Endothelial cell of umbilical vein (primary cell): ENCODE data around the gene AUTS2. TPM values are rescaled to one million over a fixed set of nuclear protein-coding genes. Genes with fewer than 3 reads are reported as not detected.

Source experiments
- BruUV-seq: library from RNA; stranded (reverse); fragments of 400-500 nt; replicated peaks from 2 replicates; lab custom pipeline; 2021; lab: Mats Ljungman, UMichigan
- CTCF ChIA-PET: fragments of 300-600, 350-600 bp; sonication (Branson Sonifier 250); formaldehyde crosslinking; loops from one replicate; lab custom pipeline; 2021; ENCODE audit warnings: antibody characterized with exemption, inconsistent platforms; lab: Charles Lee
- POLR2A ChIA-PET: fragments of 300-600, 350-600 bp; sonication (Branson Sonifier 250); formaldehyde crosslinking; loops from one replicate; lab custom pipeline; 2021; ENCODE audit warnings: antibody characterized with exemption, inconsistent platforms; lab: Charles Lee
- DNase-seq: peaks from one replicate; pipeline ENCODE4 v3.0.0-alpha.2; 2011; ENCODE audit warnings: low read depth, low spot score
- FAIRE-seq: peaks from 2 replicates; lab custom pipeline; 2011; peaks lifted over from hg19 to GRCh38; lab: Jason Lieb, UNC
- H2AFZ ChIP-seq: 2 replicates; pipeline ENCODE4 v1.6.0; 2012; ENCODE audit warnings: low read depth, low read length, control low read depth, inconsistent platforms
- H3K27ac ChIP-seq: 2 replicates; pipeline ENCODE4 v1.5.1; 2011; ENCODE audit warnings: low read depth, mild to moderate bottlenecking, control low read depth, low read length, moderate library complexity; ENCODE audit not compliant: insufficient read depth
- H3K27me3 ChIP-seq, 2 experiments: 2 replicates each; pipeline versions ENCODE4 v1.6.0 to v1.6.1; 2011; ENCODE audit warnings: low read length in 2 of 2, mixed read lengths in 1 of 2; ENCODE audit not compliant: control insufficient read depth in 2 of 2, insufficient read depth in 2 of 2
- H3K36me3 ChIP-seq, 2 experiments: 2 replicates in 1 of 2; 3 replicates in 1 of 2; pipeline ENCODE4 v1.5.1; 2011; ENCODE audit warnings: low read length in 2 of 2, mild to moderate bottlenecking in 1 of 2, moderate library complexity in 1 of 2; ENCODE audit not compliant: control insufficient read depth in 2 of 2, insufficient read depth in 2 of 2; ENCODE audit errors: extremely low read depth in 1 of 2
- H3K4me1 ChIP-seq: 3 replicates; pipeline ENCODE4 v1.5.1; 2011; ENCODE audit warnings: mild to moderate bottlenecking, low read length; ENCODE audit not compliant: control insufficient read depth, insufficient read depth; ENCODE audit errors: extremely low read depth
- H3K4me2 ChIP-seq: 2 replicates; pipeline ENCODE4 v1.6.1; 2011; ENCODE audit warnings: low read length, control low read depth, mixed read lengths; ENCODE audit not compliant: insufficient read depth
- H3K4me3 ChIP-seq, 3 experiments: fragments of 200-600 bp in 1 of 3; sonication (generic), shearing (Covaris generic) in 1 of 3; replicated peaks in 1 of 3; 2 replicates each; pipeline ENCODE4 v1.5.1; 2011 to 2016; ENCODE audit warnings: control low read depth in 3 of 3, low read length in 3 of 3, mild to moderate bottlenecking in 2 of 3, inconsistent platforms in 1 of 3, low read depth in 1 of 3, moderate library complexity in 1 of 3; ENCODE audit not compliant: insufficient read depth in 1 of 3
- H3K79me2 ChIP-seq: 2 replicates; pipeline ENCODE4 v1.6.0; 2012; ENCODE audit warnings: low read length, inconsistent platforms; ENCODE audit not compliant: control insufficient read depth, insufficient read depth
- H3K9ac ChIP-seq: replicated peaks from 2 replicates; pipeline ENCODE3; 2011; ENCODE audit warnings: low read length, control low read depth; ENCODE audit not compliant: insufficient read depth; ENCODE audit errors: extremely low read depth
- H3K9me1 ChIP-seq: replicated peaks from 3 replicates; pipeline ENCODE4 v1.6.0; 2011; ENCODE audit warnings: mild to moderate bottlenecking, low read length; ENCODE audit not compliant: control insufficient read depth, insufficient read depth; ENCODE audit errors: extremely low read depth
- H3K9me3 ChIP-seq: replicated peaks from 2 replicates; pipeline ENCODE4 v1.5.1; 2012; ENCODE audit warnings: low read length, inconsistent platforms; ENCODE audit not compliant: control insufficient read depth, insufficient read depth
- H4K20me1 ChIP-seq: replicated peaks from 2 replicates; pipeline ENCODE3; 2011; ENCODE audit warnings: mild to moderate bottlenecking, low read length; ENCODE audit not compliant: control insufficient read depth, insufficient read depth; ENCODE audit errors: extremely low read depth
- CTCF ChIP-seq, 2 donors: IDR thresholded peaks; 1 replicate in 1 of 2; 2 replicates in 1 of 2; pipeline ENCODE4 v1.5.1; 2011; ENCODE audit warnings: low read length in 2 of 2, mild to moderate bottlenecking in 2 of 2, moderate library complexity in 2 of 2, control low read depth in 1 of 2, inconsistent platforms in 1 of 2, low read depth in 1 of 2; ENCODE audit not compliant: insufficient read depth in 1 of 2; ENCODE audit errors: extremely low read depth in 1 of 2
- EZH2 ChIP-seq: IDR thresholded peaks from 2 replicates; pipeline ENCODE4 v1.6.1; 2012; ENCODE audit warnings: borderline replicate concordance, low read depth, mild to moderate bottlenecking, moderate library complexity, low read length, inconsistent platforms; ENCODE audit not compliant: severe bottlenecking
- FOS ChIP-seq: IDR thresholded peaks from 2 replicates; pipeline ENCODE4 v1.6.1; 2011; ENCODE audit warnings: mild to moderate bottlenecking, low read length, moderate library complexity, borderline replicate concordance; ENCODE audit not compliant: insufficient read depth
- MYC ChIP-seq: IDR thresholded peaks from one replicate; pipeline ENCODE4 v1.6.1; 2011; ENCODE audit warnings: mild to moderate bottlenecking, low read depth, low read length
- POLR2A ChIP-seq: IDR thresholded peaks from 2 replicates; pipeline ENCODE4 v1.6.1; 2012; ENCODE audit warnings: low read depth, mild to moderate bottlenecking, control low read depth, low read length
- POLR2AphosphoS5 ChIP-seq: IDR thresholded peaks from 2 replicates; pipeline ENCODE4 v1.6.1; 2012; ENCODE audit warnings: low read depth, mild to moderate bottlenecking, control low read depth, low read length, moderate library complexity; ENCODE audit not compliant: insufficient read depth
- dilution Hi-C: fragments of 300-500 bp; cut with MboI; formaldehyde crosslinking; loops from one replicate; pipeline ENCODE4 v1.15.0; 2019; ENCODE audit warnings: low sequenced_read_pairs; ENCODE audit not compliant: extremely low pct_ligation_motif_present
- intact Hi-C: fragments of 100-400 bp; cut with micrococcal nuclease; formaldehyde crosslinking; loops from one replicate; pipeline ENCODE4 v1.10.0; 2022
- polyA plus RNA-seq, 4 experiments: library from polyadenylated mRNA; depleted of rRNA in 3 of 4; stranded (reverse) in 3 of 4; unstranded in 1 of 4; fragments of >200 nt; gene quantifications; 2 replicates each; pipeline versions ENCODE4 v1.2.1 to v1.2.3, GENCODE V29; 2011 to 2012; ENCODE audit warnings: missing spikeins in 1 of 4
- total RNA-seq: library from RNA; stranded (reverse); gene quantifications from 2 replicates; pipeline ENCODE4 v1.2.3, GENCODE V29; 2021

Gene AUTS2
- total and polyA plus RNA-seq, 2 donors (not counting 3 experiments of a cell fraction or from before 2014, with no cell fraction given) = 0.59 to 8.0 TPM

DNA sequence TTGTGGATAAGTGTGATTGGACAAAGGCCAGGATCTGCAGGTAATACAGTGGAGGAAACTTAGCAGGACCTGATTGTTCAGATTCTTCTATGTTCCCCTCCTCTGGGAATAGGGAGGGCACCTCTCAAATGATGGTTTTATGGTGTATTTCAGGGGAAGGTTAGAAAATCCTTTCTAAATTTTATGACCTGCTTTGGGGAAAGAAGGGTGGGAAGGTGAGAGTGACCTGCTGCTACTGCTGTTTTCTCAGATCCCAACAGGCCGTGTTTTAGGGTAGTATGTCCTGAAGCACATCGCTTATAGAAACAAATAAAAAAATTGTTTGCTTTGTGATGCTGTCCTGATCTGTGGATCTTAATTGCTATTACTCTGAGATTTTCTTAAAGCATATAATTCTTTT is 1129.6 kb downstream of the AUTS2 start:
- H3K79me2 ChIP-seq = no peaks in the 10 kb centered on the region
- intact Hi-C loops (no loop called here), dilution Hi-C loops (no loop called here)
- H3K36me3 ChIP-seq = no peaks in the 10 kb centered on the region
- H3K4me2 ChIP-seq = no peak overlapping the region
- H3K9ac ChIP-seq = no peak overlapping the region
- no peaks in the 10 kb centered on the region for H3K9me1 ChIP-seq
- no peaks in the 10 kb centered on the region for H3K9me3 ChIP-seq
- no peaks in the 10 kb centered on the region for H4K20me1 ChIP-seq
- CTCF ChIA-PET = no interaction called here
- no peak overlapping the region for H3K4me3 ChIP-seq
- H3K27me3 ChIP-seq = no peaks in the 10 kb centered on the region
- no peak overlapping the region for H2AFZ ChIP-seq
- TF ChIP-seq POLR2AphosphoS5 = no peak
- TF ChIP-seq POLR2A = no peak
- no peak for TF ChIP-seq FOS
- no peak for TF ChIP-seq MYC
- no peak for TF ChIP-seq CTCF (IDR thresholded peaks at IDR 0.05; ENCODE audit: extremely low read depth in 1 of 2, insufficient read depth in 1 of 2, low read depth in 1 of 2, low read length in 2 of 2)
- no peak for TF ChIP-seq EZH2
- H3K27ac ChIP-seq = no peak overlapping the region
- no peak for FAIRE-seq
- BruUV-seq = no TSS peak
- H3K4me1 ChIP-seq = no peaks in the 10 kb centered on the region
- POLR2A ChIA-PET = no interaction called here
- DNase-seq = no peak
